ENCODE measurements around the gene BCAS3.

Gene BCAS3

GRCh38 chr17:61205401-61205800 lies 527.8 kb downstream of the BCAS3 start:
- Histone ChIP-seq H3K14ac (ENCODE audit: low read length) (no peak overlapping the region), H4K91ac (ENCODE audit: low read depth, low read length) (no peak overlapping the region), H2BK120ac (ENCODE audit: insufficient read depth, low read length, poor library complexity) (no peak overlapping the region), H4K12ac (ENCODE audit: low read depth, low read length) (no peak overlapping the region), H4K8ac (ENCODE audit: low read depth, low read length) (no peak overlapping the region), H3K9ac (ENCODE audit: low read length) (no peak overlapping the region), H3K4me1 (ENCODE audit: control insufficient read depth in 1 of 2, insufficient read depth in 2 of 2, low read length in 2 of 2) (peaks cover 2 to 3% of the 10 kb centered on the region in 2 experiments), H3K79me1 (ENCODE audit: low read length) (no peaks in the 10 kb centered on the region), H2BK5ac (ENCODE audit: low read depth, low read length, poor library complexity) (no peak overlapping the region), H3K4ac (ENCODE audit: low read depth, low read length) (no peak overlapping the region), H3K27ac (ENCODE audit: low read depth, low read length) (no peak overlapping the region), H3K27me3 (ENCODE audit: insufficient read depth, low read length) (no peaks in the 10 kb centered on the region), H3K4me2 (ENCODE audit: low read length) (no peak overlapping the region), H2BK12ac (ENCODE audit: low read length) (no peak overlapping the region), H3K9me3 (ENCODE audit: insufficient read depth, low read depth, low read length) (no peaks in the 10 kb centered on the region), H3K36me3 (ENCODE audit: control insufficient read depth in 1 of 2, insufficient read depth in 2 of 2, low read length in 2 of 2) (no peaks in the 10 kb centered on the region), H3K18ac (ENCODE audit: low read length) (no peak overlapping the region), H3K23ac (ENCODE audit: low read length) (no peak overlapping the region), H3K79me2 (ENCODE audit: control insufficient read depth, insufficient read depth, low read length, poor library complexity) (no peaks in the 10 kb centered on the region), H2AK5ac (ENCODE audit: low read length) (no peak overlapping the region), H2AFZ (ENCODE audit: insufficient read depth, low read length, poor library complexity) (no peak overlapping the region), H3K4me3 (ENCODE audit: low read depth, low read length) (no peak overlapping the region)
- WGBS (ENCODE audit: extremely low coverage, insufficient coverage, insufficient read length) = no CpG with 5 or more reads among the region's 3 CpGs
- no peak for DNase-seq

DNA sequence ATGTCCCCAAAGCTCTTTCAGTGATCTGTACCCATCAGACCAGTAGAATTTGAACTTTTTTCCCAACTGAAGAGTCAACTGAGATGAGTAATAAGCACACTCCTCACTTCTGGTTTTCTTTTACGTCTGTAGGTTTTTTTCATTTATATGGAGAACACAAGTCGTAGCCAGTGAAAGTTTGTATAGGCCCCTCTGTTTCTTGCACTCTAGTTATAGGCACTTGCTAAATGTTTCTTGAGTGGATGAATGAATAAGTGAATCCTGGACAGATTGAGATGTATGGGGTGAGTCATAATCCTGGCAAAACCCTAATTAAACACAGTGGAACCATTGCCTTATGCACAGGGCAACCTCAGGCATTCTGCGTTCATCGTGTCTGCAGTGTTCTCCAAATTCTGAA lies 528.3 kb downstream of the BCAS3 start:
- Histone ChIP-seq H3K4ac (ENCODE audit: low read depth, low read length) (no peak overlapping the region), H2BK12ac (ENCODE audit: low read length) (no peak overlapping the region), H2AFZ (ENCODE audit: insufficient read depth, low read length, poor library complexity) (no peak overlapping the region), H4K12ac (ENCODE audit: low read depth, low read length) (no peak overlapping the region), H2AK5ac (ENCODE audit: low read length) (no peak overlapping the region), H3K4me1 (ENCODE audit: control insufficient read depth in 1 of 2, insufficient read depth in 2 of 2, low read length in 2 of 2) (peaks cover 2 to 3% of the 10 kb centered on the region in 2 experiments), H3K9ac (ENCODE audit: low read length) (no peak overlapping the region), H3K23ac (ENCODE audit: low read length) (no peak overlapping the region), H3K18ac (ENCODE audit: low read length) (no peak overlapping the region), H3K27ac (ENCODE audit: low read depth, low read length) (no peak overlapping the region), H2BK5ac (ENCODE audit: low read depth, low read length, poor library complexity) (no peak overlapping the region), H3K79me2 (ENCODE audit: control insufficient read depth, insufficient read depth, low read length, poor library complexity) (no peaks in the 10 kb centered on the region), H2BK120ac (ENCODE audit: insufficient read depth, low read length, poor library complexity) (no peak overlapping the region), H3K79me1 (ENCODE audit: low read length) (no peaks in the 10 kb centered on the region), H4K8ac (ENCODE audit: low read depth, low read length) (no peak overlapping the region), H3K4me2 (ENCODE audit: low read length) (no peak overlapping the region), H3K4me3 (ENCODE audit: low read depth, low read length) (no peak overlapping the region), H3K27me3 (ENCODE audit: insufficient read depth, low read length) (no peaks in the 10 kb centered on the region), H3K9me3 (ENCODE audit: insufficient read depth, low read depth, low read length) (no peaks in the 10 kb centered on the region), H4K91ac (ENCODE audit: low read depth, low read length) (no peak overlapping the region), H3K14ac (ENCODE audit: low read length) (no peak overlapping the region), H3K36me3 (ENCODE audit: control insufficient read depth in 1 of 2, insufficient read depth in 2 of 2, low read length in 2 of 2) (no peaks in the 10 kb centered on the region)
- WGBS (ENCODE audit: extremely low coverage, insufficient coverage, insufficient read length) = no CpG with 5 or more reads among the region's 4 CpGs
- no peak for DNase-seq

GRCh38 chr17:61206922-61207321 lies 529.3 kb downstream of the BCAS3 start:
- Histone ChIP-seq H3K79me1 (ENCODE audit: low read length) (no peaks in the 10 kb centered on the region), H3K36me3 (ENCODE audit: control insufficient read depth in 1 of 2, insufficient read depth in 2 of 2, low read length in 2 of 2) (no peaks in the 10 kb centered on the region), H3K27ac (ENCODE audit: low read depth, low read length) (no peak overlapping the region), H3K4ac (ENCODE audit: low read depth, low read length) (no peak overlapping the region), H2AFZ (ENCODE audit: insufficient read depth, low read length, poor library complexity) (no peak overlapping the region), H2BK12ac (ENCODE audit: low read length) (no peak overlapping the region), H3K9ac (ENCODE audit: low read length) (no peak overlapping the region), H3K14ac (ENCODE audit: low read length) (no peak overlapping the region), H4K91ac (ENCODE audit: low read depth, low read length) (no peak overlapping the region), H2BK120ac (ENCODE audit: insufficient read depth, low read length, poor library complexity) (no peak overlapping the region), H3K4me1 (ENCODE audit: control insufficient read depth in 1 of 2, insufficient read depth in 2 of 2, low read length in 2 of 2) (no peaks in the 10 kb centered on the region), H3K9me3 (ENCODE audit: insufficient read depth, low read depth, low read length) (no peaks in the 10 kb centered on the region), H3K23ac (ENCODE audit: low read length) (no peak overlapping the region), H3K79me2 (ENCODE audit: control insufficient read depth, insufficient read depth, low read length, poor library complexity) (no peaks in the 10 kb centered on the region), H4K12ac (ENCODE audit: low read depth, low read length) (no peak overlapping the region), H2AK5ac (ENCODE audit: low read length) (no peak overlapping the region), H4K8ac (ENCODE audit: low read depth, low read length) (no peak overlapping the region), H3K4me2 (ENCODE audit: low read length) (no peak overlapping the region), H3K4me3 (ENCODE audit: low read depth, low read length) (no peak overlapping the region), H2BK5ac (ENCODE audit: low read depth, low read length, poor library complexity) (no peak overlapping the region), H3K18ac (ENCODE audit: low read length) (no peak overlapping the region), H3K27me3 (ENCODE audit: insufficient read depth, low read length) (no peaks in the 10 kb centered on the region)
- WGBS (ENCODE audit: extremely low coverage, insufficient coverage, insufficient read length) = no CpG with 5 or more reads among the region's 5 CpGs
- no peak for DNase-seq

DNA sequence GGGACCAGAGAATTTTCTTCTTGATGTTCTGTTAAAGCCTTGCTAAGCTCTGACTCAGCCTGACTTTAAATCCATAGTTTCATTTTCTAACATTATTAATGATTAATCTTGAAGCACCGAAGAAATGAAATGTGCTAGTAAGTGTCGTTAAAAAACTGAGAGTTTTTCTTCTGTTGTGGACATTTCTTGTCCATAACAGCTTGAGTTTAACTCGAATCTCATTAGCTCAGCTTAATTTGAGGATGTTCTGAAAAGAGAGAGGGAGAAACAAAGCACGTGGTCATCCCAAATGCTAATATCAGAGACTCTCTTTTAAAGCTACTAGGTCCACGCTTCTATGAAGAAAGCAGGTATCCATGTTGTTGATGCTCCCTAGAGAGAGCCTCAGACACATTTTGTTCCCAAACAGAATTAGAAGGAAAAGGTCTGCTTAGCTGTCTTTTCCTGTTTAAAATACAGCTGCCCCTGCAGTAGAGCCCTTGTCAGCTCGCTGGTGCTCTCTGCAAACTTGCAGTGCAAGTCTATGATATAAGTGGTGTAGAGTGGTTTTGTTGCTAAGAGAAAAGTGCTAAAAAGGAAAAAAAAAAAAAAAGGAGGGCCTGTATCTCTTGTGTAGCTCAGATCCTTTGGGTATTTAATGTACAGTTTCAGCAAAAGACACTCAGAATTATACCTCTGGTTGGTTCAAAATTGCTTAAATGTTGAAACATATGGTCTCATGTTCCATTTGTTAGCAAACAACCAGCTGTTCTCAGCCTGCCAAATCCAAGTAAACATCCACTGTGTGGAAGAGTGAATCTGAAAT lies 530.9 kb downstream of the BCAS3 start:
- H3K9me3 ChIP-seq (ENCODE audit: insufficient read depth, low read depth, low read length) = no peaks in the 10 kb centered on the region
- H3K4me3 ChIP-seq (ENCODE audit: low read depth, low read length) = no peak overlapping the region

More for the DNA sequence above, 530.9 kb downstream of the BCAS3 start:
- no peak overlapping the region for H2AK5ac ChIP-seq (ENCODE audit: low read length)
- no peaks in the 10 kb centered on the region for H3K79me2 ChIP-seq (ENCODE audit: control insufficient read depth, insufficient read depth, low read length, poor library complexity)
- no peak for DNase-seq
- no peaks in the 10 kb centered on the region for H3K36me3 ChIP-seq (ENCODE audit: control insufficient read depth in 1 of 2, insufficient read depth in 2 of 2, low read length in 2 of 2)
- H3K4ac ChIP-seq (ENCODE audit: low read depth, low read length) = no peak overlapping the region
- no peaks in the 10 kb centered on the region for H3K27me3 ChIP-seq (ENCODE audit: insufficient read depth, low read length)
- H3K23ac ChIP-seq (ENCODE audit: low read length) = no peak overlapping the region
- H4K91ac ChIP-seq (ENCODE audit: low read depth, low read length) = no peak overlapping the region
- no peak overlapping the region for H4K12ac ChIP-seq (ENCODE audit: low read depth, low read length)
- no peak overlapping the region for H2BK5ac ChIP-seq (ENCODE audit: low read depth, low read length, poor library complexity)
- no peak overlapping the region for H3K14ac ChIP-seq (ENCODE audit: low read length)
- H3K18ac ChIP-seq (ENCODE audit: low read length) = no peak overlapping the region
- no peak overlapping the region for H2BK120ac ChIP-seq (ENCODE audit: insufficient read depth, low read length, poor library complexity)
- no CpG with 5 or more reads among the region's 6 CpGs for WGBS (ENCODE audit: extremely low coverage, insufficient coverage, insufficient read length)
- H2AFZ ChIP-seq (ENCODE audit: insufficient read depth, low read length, poor library complexity) = no peak overlapping the region
- no peak overlapping the region for H4K8ac ChIP-seq (ENCODE audit: low read depth, low read length)
- H3K27ac ChIP-seq (ENCODE audit: low read depth, low read length) = no peak overlapping the region
- no peak overlapping the region for H3K9ac ChIP-seq (ENCODE audit: low read length)
- no peaks in the 10 kb centered on the region for H3K79me1 ChIP-seq (ENCODE audit: low read length)
- H3K4me1 ChIP-seq (ENCODE audit: control insufficient read depth in 1 of 2, insufficient read depth in 2 of 2, low read length in 2 of 2) = no peaks in the 10 kb centered on the region
- H3K4me2 ChIP-seq (ENCODE audit: low read length) = no peak overlapping the region
- H2BK12ac ChIP-seq (ENCODE audit: low read length) = no peak overlapping the region
